NCI-H526 treated with DMSO at 0.1 percent for 48 hours (cell line): ENCODE measurements around the gene PPP1R7.
"Not testable (repeated sequence)": the region's sequence is repeated elsewhere in the genome, so short reads cannot be mapped to it uniquely, and the experiment has no call there.

Experiments used
- DNase-seq: peaks from one replicate; lab custom pipeline; 2025; lab: John Stamatoyannopoulos, UW

PPP1R7 gene, protein sequence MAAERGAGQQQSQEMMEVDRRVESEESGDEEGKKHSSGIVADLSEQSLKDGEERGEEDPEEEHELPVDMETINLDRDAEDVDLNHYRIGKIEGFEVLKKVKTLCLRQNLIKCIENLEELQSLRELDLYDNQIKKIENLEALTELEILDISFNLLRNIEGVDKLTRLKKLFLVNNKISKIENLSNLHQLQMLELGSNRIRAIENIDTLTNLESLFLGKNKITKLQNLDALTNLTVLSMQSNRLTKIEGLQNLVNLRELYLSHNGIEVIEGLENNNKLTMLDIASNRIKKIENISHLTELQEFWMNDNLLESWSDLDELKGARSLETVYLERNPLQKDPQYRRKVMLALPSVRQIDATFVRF

DNA sequence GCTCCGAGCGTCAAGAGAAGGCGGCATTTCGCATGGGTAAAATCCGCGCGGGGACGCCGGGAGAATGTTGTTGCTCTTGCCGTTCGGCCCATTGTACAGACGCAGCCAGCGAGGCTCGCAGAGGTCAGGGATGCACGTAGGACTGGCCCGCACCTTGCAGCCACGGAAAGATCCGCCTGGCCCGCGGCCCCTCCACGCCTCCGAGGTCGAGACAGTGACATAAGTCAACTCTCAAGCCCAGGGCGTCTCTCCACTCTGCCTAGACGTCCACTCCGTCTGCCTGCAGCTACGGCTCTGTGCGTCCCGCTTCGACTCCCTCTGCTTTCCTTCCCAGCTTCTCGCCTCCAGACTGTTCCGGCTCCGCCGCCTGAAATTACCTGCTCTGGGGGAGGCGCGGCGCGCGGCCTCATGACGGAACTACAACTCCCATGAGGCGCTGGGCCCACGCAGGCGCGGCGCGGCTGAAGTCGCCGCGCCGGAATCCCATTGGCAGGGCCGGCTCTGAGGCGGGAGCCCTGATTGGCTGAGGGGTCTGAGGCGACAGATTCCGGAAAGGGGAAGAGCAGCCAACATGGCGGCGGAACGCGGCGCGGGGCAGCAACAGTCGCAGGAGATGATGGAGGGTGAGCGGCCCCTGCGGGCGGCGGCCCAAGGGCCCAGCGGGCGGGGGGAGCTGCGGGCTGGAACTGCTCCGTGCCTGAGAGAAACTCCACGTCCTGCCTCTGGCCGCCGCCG lies at the start of gene PPP1R7:
TSS of gene PPP1R7 (plus strand) at position 543 of the 735 bp plus-strand sequence. CDS start at position 572, 29 bp downstream.
- peak; percentile 95 for DNase-seq

DNA sequence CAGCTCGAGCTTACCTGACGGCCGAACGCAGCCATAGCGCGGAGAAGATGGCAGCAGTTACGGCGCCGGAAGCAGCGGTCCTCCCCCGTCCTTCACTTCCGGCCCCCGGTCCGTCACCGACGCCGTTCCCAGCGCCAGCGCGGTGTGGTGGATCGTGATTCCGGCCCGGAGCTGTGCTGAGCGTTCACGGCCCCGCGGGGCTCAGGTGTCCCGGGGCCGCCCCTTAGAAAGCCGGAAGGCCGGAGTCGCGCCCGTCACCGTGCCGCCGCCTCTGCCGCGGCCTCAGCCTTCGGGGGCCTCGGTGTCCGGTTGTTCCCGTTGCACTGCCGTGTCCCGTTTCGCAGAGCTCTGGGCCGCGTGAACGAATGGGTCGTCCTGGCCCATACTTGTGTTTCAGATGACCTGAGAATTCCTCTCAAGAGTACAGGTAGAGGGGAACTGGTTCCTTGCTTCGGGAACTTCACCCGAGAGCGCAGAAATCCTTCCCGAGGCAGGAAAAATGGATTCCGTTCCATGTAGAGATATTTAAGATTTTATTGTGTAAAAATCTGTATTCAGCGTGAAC lies 47.9 kb upstream of the PPP1R7 start, which contains the start of gene MTERF4:
TSS of gene MTERF4 (minus strand) at position 49 of the 565 bp plus-strand sequence. CDS start at position 35, 14 bp downstream.
- peak; percentile 84 for DNase-seq

DNA sequence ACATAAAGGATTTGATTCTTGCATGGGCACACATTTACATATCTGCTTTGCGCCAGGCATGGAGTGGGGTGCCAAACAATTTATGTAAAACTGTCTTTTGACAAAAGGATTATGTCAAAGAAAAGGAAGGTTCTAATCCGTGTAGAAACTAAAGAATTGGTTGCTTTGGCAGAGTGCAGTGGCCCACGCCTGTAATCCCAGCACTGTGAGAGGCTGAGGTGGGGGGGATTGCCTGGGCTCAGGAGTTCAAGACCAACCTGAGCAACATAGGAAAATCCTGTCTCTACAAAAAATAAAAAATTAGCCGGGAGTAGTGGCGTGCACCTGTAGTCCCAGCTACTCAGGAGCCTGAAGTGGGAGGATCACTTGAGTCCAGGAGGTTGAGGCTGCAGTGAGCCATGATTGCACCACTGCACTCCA lies 47.1 kb upstream of the PPP1R7 start:
- DNase-seq = no peak

DNA sequence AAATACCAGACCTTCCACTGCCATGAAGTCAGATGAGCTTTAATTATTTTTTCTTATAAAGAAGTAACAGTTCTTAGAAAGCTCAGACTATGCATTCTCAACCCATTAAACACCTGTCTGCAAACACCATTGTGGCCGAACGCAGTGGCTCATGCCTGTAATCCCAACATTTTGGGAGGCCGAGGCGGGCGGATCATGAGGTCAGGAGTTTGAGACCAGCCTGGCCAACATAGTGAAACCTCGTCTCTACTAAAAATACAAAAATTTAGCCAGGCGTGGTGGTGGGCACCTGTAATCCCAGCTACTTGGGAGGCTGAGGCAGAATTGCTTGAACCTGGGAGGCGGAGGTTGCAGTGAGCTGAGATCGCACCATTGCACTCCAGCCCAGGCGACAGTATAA lies 45.7 kb upstream of the PPP1R7 start:
- not testable (repeated sequence) for DNase-seq

DNA sequence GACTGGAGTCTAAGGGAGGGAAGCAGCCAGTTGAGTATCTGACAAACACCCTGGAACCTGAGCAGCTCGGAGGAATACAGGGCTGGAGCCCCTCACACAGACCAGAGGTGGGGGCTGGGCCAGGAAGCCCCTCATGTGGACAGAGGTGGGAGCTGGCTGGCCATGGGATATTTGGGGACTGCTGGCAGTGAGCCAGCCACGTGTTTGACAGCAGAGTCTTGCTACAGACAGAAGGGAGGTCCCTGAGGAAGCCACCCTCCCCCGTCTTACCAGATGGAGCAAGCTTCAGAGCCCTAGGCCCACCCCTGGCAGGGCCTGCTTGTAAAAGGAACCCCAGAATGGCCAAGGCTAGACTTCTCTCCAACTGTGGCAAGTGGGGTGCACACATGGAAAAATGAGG lies 44.6 kb upstream of the PPP1R7 start:
- DNase-seq = no peak

DNA sequence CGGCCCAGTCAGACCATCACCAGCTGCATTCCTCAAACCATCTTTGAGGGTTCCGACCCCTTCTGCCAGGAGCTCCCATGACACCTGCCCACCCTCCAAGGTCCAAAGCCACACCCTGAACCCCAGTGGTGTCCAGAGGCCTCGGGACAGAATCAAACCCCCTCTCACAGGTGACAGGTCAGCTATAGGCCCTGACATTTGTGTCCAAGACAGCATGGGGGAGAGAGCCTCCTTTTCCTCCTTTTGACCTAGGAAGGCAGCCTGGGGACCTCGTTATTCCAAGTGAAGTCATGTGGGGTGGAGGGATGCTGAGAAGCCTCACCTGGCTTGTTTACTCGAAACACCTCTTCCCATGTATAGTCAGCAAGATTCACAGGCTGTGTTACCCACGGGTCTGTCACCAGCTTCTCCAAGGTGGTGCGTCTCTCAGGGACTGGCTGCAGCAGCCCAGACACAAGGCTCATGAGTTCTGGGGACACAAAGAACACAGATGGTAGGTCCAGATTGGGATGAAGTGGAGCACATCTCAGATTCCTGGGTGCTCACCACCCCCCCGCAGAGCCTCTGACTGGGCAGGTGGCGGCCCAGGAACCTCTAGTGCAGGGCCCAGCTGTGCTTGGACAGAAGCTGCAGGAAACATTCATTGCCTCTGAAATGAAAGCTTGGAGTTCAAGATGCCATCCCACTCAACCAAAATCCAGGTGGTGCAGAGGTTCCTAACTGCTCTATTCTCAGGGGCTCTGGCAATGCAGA lies 43.1 kb upstream of the PPP1R7 start:
- no peak for DNase-seq

DNA sequence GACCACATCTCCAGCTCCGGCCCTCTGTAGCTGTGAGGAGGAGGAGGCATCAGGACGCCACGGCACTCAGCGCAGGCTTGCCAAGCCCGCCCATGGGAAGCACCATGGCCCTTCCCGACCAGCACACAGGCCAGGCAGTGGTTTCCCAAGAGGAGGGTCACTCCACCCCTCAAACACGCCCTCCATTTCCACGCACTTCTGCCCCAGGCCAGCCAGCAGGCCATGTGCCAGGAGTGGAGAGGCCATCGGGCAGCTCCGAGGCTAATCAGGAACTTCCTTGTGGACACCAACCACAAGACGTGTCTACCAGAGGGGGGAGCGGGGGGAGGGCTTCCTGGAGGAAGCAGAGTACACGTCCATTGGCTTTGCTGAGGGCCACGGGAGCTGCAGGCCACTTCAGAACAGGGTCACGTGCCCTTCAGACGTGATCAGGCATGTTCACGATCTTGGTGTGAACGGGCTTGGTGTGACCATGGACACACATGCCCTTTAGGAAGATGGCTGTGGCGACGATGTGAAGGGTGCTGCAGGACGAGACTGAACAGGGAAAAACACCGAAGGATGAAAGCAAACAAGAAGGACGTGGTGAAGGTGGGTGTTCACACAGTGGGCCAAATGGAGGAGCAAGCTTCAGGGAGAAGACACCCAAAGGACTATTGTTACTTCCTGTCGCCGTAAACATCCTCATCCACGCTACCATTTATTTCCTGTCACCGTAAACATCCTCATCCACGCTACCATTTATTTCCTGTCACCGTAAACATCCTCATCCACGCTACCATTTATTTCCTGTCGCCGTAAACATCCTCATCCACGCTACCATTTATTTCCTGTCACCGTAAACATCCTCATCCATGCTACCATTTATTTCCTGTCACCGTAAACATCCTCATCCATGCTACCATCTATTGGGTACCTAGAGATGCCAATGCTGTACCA lies 41.7 kb upstream of the PPP1R7 start:
- no peak for DNase-seq

DNA sequence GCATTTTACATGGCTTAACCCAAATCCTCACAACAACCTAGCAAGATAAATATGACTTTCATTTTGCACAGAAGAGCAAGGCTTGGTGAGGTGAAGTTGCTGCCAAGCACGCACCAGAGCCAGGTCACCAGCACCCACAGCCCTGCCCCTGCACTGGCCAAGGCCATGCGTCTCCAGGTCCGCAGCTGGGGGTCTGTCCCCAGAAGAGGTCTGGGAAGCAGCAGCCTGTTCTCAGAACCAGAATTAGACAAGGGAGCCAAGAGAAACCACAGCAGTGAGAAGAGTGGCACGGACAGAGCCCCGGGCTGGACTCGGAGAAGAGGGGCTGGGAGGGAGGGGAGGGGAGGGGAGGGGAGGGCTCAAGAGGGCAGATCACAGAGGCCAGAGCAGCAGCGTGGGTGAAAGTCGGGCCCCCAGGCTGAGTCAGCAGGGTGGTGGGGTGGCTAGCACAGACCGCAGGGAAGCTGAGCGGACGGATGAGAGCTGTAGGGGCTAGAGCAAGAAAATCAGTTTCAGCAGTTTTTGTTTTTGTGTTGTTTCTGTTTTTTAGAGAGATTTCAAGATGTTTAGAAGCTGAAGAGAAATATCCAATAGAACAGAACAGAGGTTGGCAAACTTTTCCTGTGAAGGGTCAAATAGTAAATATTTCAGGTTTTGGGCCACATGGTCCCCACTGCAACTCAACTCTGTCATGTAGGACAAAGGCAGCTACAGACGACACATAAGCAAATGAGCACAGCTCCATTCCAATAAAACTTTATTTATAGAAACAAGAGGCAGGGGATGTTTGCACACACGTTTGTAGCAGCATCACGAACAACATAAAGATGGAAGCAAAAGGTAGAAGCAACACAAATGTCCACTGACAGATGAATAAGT lies 40.8 kb upstream of the PPP1R7 start:
- no peak for DNase-seq

DNA sequence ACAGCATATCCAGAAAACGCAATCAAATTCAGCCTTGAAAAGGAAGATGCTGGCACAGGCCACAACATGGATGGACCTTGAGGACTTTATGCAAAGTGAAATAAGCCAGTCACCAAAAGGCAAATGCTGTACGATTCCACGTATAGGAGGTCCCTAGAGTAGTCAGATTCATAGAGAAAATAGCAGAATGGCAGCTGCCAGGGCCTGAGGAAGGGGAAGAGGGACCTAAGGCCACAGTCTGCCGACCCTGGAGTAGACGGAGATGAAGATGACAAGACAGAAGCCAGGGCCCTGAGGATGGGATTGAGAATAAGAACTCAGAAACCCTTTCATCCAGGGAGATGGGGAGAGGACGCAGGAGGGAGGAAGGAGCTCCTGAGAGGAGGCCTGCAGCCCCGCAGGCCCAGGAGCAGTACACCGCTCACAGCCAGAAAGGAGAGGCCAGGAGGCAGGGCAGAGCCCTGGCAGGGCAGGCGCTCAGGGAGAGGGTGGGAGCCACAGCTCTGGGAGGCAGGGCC lies 40.1 kb upstream of the PPP1R7 start:
- no peak for DNase-seq

DNA sequence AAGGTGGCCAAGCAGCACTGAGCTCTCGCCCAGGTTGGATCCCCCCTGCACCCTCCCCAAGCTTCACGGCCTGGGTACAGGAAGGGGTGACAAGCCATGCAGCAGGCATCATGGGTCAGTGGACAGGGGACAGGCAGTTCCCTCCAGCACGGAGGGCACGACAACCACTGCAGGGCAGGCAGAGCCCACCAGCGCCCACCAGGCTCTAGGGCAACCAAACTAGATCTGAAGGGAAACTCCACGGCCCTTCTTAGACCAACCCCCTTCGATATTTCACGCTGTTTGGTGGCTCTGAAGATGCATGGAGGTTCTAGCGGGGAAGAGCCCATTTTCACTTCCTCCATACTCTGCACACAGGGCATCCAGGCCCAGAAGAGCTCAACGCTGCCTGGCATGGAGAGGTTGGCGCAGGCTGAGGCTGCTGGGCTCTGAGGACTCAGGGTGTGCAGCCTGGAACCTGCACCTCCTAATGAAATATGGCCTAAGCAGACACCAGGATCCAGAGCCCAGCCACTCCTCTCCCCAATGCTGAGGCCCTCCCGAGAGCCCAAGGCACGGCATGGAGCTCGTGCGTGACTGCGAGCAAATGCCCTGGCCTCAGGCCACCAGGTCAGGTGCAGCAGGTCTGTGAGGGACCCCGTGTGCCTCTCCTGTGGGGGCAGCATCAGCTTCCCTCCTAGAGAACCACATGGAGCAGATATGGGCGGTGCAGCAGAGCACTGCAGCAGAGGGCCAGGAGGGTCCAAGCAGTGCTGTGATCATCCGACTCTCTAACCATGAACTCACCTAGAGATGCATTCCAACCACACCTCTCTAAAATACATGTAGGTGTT lies 39.4 kb upstream of the PPP1R7 start:
- no peak for DNase-seq

DNA sequence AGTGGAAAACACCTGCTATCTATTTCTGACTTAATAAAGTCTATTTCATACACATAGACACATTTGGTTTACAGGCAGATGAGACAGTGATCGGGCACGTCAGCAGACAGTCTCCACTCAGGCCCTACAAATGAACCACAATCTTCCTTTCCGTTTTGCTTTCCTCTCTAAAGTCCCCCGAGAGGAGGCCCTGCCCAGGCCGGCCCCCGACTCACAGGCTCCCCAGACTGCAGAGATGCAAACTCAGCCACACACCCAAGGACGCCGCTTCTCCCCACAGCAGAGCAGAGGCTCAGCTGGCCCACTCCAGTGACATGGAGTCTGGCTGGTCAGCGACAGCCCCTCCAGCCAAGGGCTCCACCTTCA lies 38.8 kb upstream of the PPP1R7 start:
- DNase-seq = no peak

DNA sequence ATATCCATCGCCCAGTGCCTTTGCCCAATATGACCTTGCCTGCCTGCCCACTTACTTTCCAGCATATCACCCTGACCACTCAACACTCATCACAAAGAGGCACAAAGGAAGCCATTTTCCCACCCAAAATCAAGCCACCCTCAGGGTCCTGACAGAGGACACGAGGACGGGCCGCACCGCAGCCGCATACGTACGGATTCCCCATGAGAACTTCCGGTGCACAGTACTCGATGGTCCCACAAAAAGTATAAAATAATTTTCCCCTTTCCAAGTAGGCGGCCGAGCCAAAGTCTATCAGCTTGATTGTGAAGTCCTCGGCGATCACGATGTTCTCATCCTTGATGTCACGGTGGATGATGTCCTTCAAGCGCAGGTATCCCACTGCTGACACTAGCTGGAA lies 38.2 kb upstream of the PPP1R7 start:
- DNase-seq = no peak

DNA sequence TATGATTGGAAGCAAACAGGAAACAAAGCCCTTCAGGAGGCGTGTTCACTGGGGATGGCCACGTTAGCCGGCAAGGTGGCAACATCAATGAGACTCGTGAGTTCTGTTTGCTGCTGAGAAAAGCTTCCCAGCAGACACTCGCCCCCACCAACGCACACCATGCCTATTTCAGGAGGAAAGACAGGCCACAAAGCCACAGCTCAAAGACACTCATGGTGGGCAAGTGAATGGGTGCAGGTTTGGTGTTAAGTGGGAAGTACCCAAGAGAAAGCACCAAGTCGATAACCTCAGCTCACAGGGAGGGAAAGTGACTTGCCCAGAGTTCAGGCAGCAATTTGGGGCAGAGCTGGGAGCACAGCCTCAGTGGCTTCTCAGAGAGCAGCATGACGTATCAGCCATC lies 37.7 kb upstream of the PPP1R7 start:
- no peak for DNase-seq

DNA sequence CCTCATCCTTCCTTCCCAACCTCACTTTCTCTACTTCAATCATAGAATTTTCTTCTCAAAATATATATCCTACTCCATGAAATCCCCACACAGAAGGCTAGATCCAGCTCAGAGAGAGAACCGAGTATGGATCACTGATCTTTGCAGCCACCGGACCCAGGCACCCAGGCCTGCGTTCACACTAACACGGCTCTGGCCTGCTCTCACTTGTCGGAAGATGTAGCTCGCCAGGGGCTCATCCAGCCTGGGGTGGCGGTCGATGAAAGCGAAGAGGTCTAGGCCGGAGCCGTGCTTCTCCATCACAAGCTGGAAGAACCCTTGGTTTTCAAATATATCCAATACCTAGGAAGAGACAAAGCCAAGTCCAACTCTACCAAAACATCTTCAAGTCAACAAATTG lies 35.4 kb upstream of the PPP1R7 start:
- DNase-seq = no peak

DNA sequence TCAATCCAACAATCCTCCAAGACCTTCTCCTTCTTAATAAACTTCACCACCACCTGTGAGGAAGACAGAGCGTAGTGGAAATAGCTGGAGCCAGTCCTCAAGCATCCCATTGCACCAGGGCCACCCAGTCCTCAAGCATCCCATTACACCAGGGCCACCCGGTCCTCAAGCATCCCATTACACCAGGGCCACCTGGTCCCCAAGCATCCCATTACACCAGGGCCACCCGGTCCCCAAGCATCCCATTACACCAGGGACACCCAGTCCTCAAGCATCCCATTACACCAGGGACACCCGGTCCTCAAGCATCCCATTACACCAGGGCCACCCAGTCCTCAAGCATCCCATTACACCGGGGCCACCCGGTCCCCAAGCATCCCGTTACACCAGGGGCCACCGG lies 34.9 kb upstream of the PPP1R7 start:
- DNase-seq = no peak

DNA sequence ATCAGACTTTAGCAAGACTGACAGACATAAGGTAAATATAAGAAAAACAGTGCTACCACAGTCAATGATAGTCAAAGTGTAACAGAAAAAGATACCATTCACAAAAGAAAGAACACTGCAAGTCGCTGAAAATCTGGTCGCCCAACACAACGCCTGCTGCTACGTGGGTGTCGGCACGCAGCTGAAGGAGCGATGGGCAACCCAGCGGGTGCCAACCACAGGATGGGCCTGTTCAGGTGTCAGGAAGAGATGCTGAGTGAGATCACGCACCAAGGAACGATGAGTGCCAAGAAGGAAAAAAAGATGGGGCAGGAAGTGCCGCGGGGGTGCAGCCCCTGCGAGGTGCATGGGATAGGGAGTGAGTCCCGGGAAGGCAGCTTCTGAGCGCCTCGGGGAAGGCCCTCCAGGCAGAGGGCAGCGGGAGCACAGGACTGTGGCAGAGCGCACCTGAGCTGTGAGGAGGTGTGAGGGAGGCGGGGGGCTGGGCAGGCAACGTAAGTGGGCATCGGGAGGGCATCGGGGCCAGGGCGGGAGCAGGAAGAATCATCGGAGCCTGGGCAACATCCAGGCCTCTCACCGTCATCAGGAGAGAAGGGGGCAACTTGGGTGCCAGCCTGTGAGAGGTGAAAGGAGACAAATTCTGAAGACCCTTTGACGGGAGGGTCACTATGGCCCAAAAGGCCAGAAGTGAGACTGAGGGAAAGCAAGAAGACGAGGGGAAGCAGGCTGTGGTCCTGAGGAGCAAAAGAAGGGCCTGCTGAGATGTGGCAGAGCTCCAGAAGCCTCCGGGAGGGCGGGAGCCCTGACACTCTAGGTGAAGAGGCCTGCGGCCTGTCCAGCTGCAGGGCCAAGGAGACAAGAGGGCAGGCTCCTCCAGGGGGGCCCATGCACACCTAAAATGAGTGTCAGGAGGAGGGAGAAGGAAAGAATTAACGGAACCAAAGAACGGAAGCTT lies 33.4 kb upstream of the PPP1R7 start:
- no peak for DNase-seq

DNA sequence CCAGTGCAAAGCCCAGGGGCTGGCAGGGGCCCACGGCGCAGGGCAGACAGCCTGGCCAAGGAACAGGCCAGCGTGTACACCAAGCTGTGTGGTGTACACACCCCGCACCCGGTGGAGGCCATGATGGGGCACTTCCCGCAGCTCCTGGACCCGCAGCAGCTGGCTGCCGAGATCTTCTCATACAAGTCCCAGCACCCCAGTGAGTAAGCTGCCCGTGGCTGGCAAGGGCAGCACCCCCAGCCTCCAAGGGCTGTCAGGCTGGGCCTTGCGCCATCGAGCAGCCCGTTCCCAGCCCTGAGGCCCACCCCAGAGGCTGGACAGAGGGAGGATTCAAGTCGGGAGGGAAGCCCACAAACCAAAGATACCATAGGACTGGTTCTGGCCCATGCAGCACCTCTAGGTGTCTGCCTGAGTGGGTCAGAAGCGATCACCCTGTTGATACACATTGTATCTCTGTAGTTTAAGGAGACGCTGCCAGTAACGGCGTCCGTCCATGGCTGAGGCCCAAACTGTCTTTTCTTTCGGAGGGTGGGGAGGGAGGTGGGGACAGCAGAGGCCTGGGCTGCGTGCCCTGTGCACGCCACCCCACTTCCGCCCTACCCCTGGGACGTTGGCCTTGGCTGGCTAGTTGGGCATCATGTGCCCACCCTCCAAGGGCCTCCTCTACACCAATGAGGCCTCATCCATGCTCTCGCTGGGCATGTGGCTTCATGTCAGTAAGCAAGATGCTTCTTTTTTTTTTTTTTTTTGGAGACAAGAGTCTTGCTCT lies 31.3 kb upstream of the PPP1R7 start:
- no peak for DNase-seq
